GM23248 (cell line): ENCODE measurements around the gene CES3. TPM values are rescaled to one million over a fixed set of nuclear protein-coding genes. Genes with fewer than 3 reads are reported as not detected.

ENCODE experiments used
- DNase-seq: peaks from one replicate; pipeline ENCODE4 v3.0.0-alpha.2; 2015
- H2AFZ ChIP-seq: fragments of 200-600 bp; sonication (generic); 2 replicates; pipeline ENCODE4 v1.6.1; 2016; ENCODE audit warnings: antibody characterized with exemption
- H3F3A ChIP-seq: fragments of 200-600 bp; sonication (generic); 2 replicates; pipeline ENCODE4 v1.6.1; 2016; ENCODE audit warnings: mild to moderate bottlenecking, antibody characterized with exemption, mixed run types; ENCODE audit not compliant: insufficient read depth
- H3K27ac ChIP-seq: fragments of 200-600 bp; sonication (generic); 2 replicates; pipeline ENCODE4 v1.5.1; 2016; ENCODE audit warnings: mild to moderate bottlenecking
- H3K27me3 ChIP-seq: fragments of 200-600 bp; sonication (generic); replicated peaks from 2 replicates; pipeline ENCODE4 v1.6.1; 2016; ENCODE audit warnings: mild to moderate bottlenecking; ENCODE audit not compliant: insufficient read depth
- H3K36me3 ChIP-seq: fragments of 200-600 bp; sonication (generic); 2 replicates; pipeline ENCODE4 v1.6.1; 2016; ENCODE audit warnings: low read depth, mild to moderate bottlenecking
- H3K4me1 ChIP-seq: fragments of 200-600 bp; sonication (generic); 2 replicates; pipeline ENCODE4 v1.6.1; 2016; ENCODE audit warnings: mild to moderate bottlenecking; ENCODE audit not compliant: insufficient read depth
- H3K4me2 ChIP-seq: fragments of 200-600 bp; sonication (generic); one replicate; pipeline ENCODE4 v1.6.1; 2016; ENCODE audit warnings: mild to moderate bottlenecking; ENCODE audit not compliant: unreplicated experiment
- H3K4me3 ChIP-seq: fragments of 200-600 bp; sonication (generic); 2 replicates; pipeline ENCODE4 v1.5.1; 2016; ENCODE audit warnings: mild to moderate bottlenecking
- H3K79me2 ChIP-seq: fragments of 200-600 bp; sonication (generic); 2 replicates; pipeline ENCODE4 v1.6.1; 2016; ENCODE audit warnings: mild to moderate bottlenecking; ENCODE audit not compliant: insufficient read depth
- H3K9ac ChIP-seq: fragments of 200-600 bp; sonication (generic); 2 replicates; pipeline ENCODE4 v1.6.1; 2016; ENCODE audit warnings: mild to moderate bottlenecking
- H3K9me2 ChIP-seq: fragments of 200-600 bp; sonication (generic); 2 replicates; pipeline ENCODE4 v1.6.1; 2016; ENCODE audit warnings: mixed run types, mild to moderate bottlenecking, moderate library complexity; ENCODE audit not compliant: insufficient read depth
- H3K9me3 ChIP-seq: fragments of 200-600 bp; sonication (generic); one replicate; pipeline ENCODE4 v1.6.1; 2017; ENCODE audit warnings: low read depth
- H4K20me1 ChIP-seq: fragments of 200-600 bp; sonication (generic); 2 replicates; pipeline ENCODE4 v1.6.0; 2016; ENCODE audit not compliant: insufficient read depth
- EZH2 ChIP-seq: fragments of 200-600 bp; sonication (generic); IDR thresholded peaks from 2 replicates; pipeline ENCODE4 v1.6.1; 2018; ENCODE audit warnings: antibody characterized with exemption, mild to moderate bottlenecking; ENCODE audit not compliant: insufficient read depth, poor library complexity, severe bottlenecking
- EZH2phosphoT487 ChIP-seq: fragments of 200-600 bp; sonication (generic); IDR thresholded peaks from 2 replicates; pipeline ENCODE4 v1.6.1; 2018; ENCODE audit warnings: antibody characterized with exemption, moderate library complexity, mild to moderate bottlenecking, low read depth; ENCODE audit not compliant: insufficient read depth
- WGBS, 2 experiments: methylation state at CpG; one replicate each; pipeline ENCODE4 v1.1.6; 2015 to 2017; ENCODE audit warnings: low lambda C conversion rate in 2 of 2, low coverage in 1 of 2; ENCODE audit errors: missing lambda C conversion rate in 2 of 2; 5-methylcytosine and 5-hydroxymethylcytosine counted together
- in situ Hi-C: fragments of 300-500 bp; cut with MboI; formaldehyde crosslinking; loops from 2 replicates; pipeline ENCODE4 v1.15.0; 2020
- polyA plus RNA-seq: library from polyadenylated mRNA; unstranded; fragments of >200 nt; fragmentation: Nextera tagmentation; extraction: Ambion mirVana; gene quantifications from 2 replicates; pipeline ENCODE4 v1.2.1, GENCODE V29; 2016
- total RNA-seq: library from RNA; depleted of rRNA; stranded (reverse); fragments of >200 nt; shearing (Covaris generic); gene quantifications from 2 replicates; pipeline ENCODE4 v1.2.3, GENCODE V29; 2014

The CES3 gene
- total and polyA plus RNA-seq, 2 experiments from 2014 or later = not detected

DNA sequence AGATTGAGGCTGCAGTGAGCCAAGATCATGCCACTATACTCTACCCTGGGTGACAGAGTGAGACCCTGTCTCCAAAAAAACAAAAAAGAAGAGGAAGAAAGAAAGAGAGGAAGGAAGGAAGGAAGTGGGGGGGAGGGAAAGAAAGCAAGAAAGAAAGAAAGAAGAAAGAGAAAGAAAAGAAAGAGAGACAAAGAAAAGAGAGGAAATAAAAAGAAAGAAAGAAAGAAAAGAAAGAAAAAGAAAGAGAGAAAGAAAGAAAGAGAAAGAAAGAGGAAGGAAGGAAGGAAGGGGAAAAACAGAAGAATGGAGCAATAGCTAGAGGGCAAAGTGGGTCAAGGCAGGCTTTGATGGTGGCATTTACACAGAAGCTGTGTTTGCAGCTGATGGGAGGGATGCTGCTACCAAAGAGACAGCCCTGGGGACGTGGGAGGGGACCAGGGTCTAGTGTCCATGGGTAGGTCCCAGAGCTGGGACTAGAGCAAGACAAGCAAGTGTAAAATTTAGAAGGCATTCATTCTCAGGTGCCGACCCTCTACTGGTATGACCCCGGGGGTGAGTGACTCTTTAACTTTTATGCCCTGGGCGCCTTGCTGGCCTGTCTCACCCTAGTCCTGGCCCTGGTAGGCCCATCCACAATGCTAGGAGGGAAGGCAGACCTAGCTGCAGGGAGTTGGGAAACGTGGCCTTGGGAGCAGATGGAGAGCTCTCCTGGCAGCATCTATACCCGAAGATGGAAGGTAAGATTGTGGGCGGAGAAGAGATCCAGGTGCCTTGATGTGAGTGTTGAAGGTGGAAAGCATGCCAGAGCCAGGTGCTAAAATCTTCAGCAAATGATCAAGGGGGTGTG lies 2.0 kb upstream of the CES3 start:
- no peaks in the 10 kb centered on the region for H4K20me1 ChIP-seq
- H3K9me3 ChIP-seq = no peaks in the 10 kb centered on the region
- no peak overlapping the region for H3K27ac ChIP-seq
- H3K4me1 ChIP-seq = no peaks in the 10 kb centered on the region
- in situ Hi-C loops = loop anchor here (25.0 kb wide), 1 partner anchor 203 kb away; the partner anchor contains the start of genes B3GNT9, FBXL8, HSF4 and NOL3
- no peak overlapping the region for H3K9ac ChIP-seq
- H3K4me2 ChIP-seq = no peak overlapping the region
- H3K36me3 ChIP-seq = no peaks in the 10 kb centered on the region
- H3K4me3 ChIP-seq = no peak overlapping the region
- no peak overlapping the region for H2AFZ ChIP-seq
- no peaks in the 10 kb centered on the region for H3F3A ChIP-seq
- DNase-seq = no peak
- WGBS, 2 experiments = 62 to 67% methylated on average over 7 of the region's 7 CpGs
- no peaks in the 10 kb centered on the region for H3K79me2 ChIP-seq
- TF ChIP-seq EZH2 = no peak
- no peak for TF ChIP-seq EZH2phosphoT487
- no peaks in the 10 kb centered on the region for H3K27me3 ChIP-seq
- no peaks in the 10 kb centered on the region for H3K9me2 ChIP-seq

DNA sequence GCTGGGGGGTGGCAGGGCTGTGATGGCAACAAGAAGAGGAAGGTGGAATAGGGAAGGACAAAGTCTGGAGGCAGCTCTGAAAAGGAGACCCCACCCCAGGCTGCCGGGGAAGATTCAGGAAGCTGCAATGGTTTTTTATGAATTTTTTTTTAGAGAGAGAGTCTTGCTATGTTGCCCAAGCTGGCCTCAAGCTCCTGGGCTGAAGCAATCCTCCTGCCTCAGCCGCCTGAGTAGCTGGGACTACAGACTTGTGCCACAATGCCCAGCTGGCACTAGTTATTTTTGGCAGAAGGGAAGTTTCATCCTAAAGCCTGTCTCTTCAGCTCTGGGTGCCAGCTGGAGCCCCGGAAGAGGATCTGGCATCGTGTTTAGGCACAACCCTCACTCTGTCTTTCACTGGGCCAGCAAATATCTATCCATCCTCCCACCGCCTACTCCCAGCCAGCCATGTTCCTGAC lies 1.3 kb upstream of the CES3 start:
- Histone ChIP-seq H3K27me3 (no peaks in the 10 kb centered on the region; the same call in 1 of the 2 replicates), H3K4me2 (no peak overlapping the region), H3K9me3 (no peaks in the 10 kb centered on the region), H2AFZ (no peak overlapping the region), H3K4me3 (no peak overlapping the region), H3F3A (no peaks in the 10 kb centered on the region), H3K36me3 (no peaks in the 10 kb centered on the region), H4K20me1 (no peaks in the 10 kb centered on the region), H3K4me1 (no peaks in the 10 kb centered on the region), H3K9me2 (no peaks in the 10 kb centered on the region), H3K27ac (no peak overlapping the region), H3K79me2 (no peaks in the 10 kb centered on the region), H3K9ac (no peak overlapping the region)
- no peak for DNase-seq
- in situ Hi-C loops = loop anchor here (25.0 kb wide), 1 partner anchor 203 kb away; the partner anchor contains the start of genes B3GNT9, FBXL8, HSF4 and NOL3
- WGBS, 2 experiments = 23 to 27% methylated on average over 5 of the region's 5 CpGs
- TF ChIP-seq EZH2 (no peak), EZH2phosphoT487 (no peak)

GRCh38 chr16:66960270-66960669 lies 796 bp upstream of the CES3 start:
- no peaks in the 10 kb centered on the region for H3K9me3 ChIP-seq
- no peak overlapping the region for H3K4me3 ChIP-seq
- no peaks in the 10 kb centered on the region for H3K36me3 ChIP-seq
- WGBS, 2 experiments = 50 to 54% methylated on average over 1 of the region's 1 CpG
- no peak for DNase-seq
- H3F3A ChIP-seq = no peaks in the 10 kb centered on the region
- no peak overlapping the region for H2AFZ ChIP-seq
- no peak overlapping the region for H3K4me2 ChIP-seq
- in situ Hi-C loops = loop anchor here (25.0 kb wide), 1 partner anchor 202 kb away; the partner anchor contains the start of genes B3GNT9, FBXL8, HSF4 and NOL3
- no peaks in the 10 kb centered on the region for H3K79me2 ChIP-seq
- H3K9ac ChIP-seq = no peak overlapping the region
- no peaks in the 10 kb centered on the region; the same call in 1 of the 2 replicates for H3K27me3 ChIP-seq
- H3K27ac ChIP-seq = no peak overlapping the region
- H3K4me1 ChIP-seq = no peaks in the 10 kb centered on the region
- H3K9me2 ChIP-seq = no peaks in the 10 kb centered on the region
- TF ChIP-seq EZH2phosphoT487 (no peak), EZH2 (no peak)
- H4K20me1 ChIP-seq = no peaks in the 10 kb centered on the region

DNA sequence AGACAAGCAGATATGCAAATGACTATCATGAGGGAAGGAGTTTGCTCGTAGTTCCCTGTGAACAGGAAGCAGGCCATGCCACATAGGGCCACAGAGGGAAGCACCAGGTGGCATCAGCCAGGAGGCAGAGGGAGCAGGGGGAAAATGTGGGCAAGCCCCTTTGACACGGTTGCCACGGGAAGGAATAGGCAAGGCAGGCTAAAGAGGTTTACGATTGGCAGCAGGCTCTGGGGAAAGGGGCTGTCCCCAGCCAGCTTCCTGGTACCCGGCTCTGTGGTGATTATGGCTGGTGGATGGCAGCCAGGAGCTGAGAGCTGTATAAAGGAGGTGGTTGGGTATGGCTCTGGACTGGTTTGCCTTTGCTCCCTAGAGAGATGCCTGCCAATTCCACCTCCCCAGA lies 848 bp downstream of the CES3 start:
- H3K27me3 ChIP-seq = peaks cover 4% of the 10 kb centered on the region; the same call in 1 of the 2 replicates
- H3K36me3 ChIP-seq = no peaks in the 10 kb centered on the region
- H3K4me1 ChIP-seq = no peaks in the 10 kb centered on the region
- no peaks in the 10 kb centered on the region for H3K79me2 ChIP-seq
- no peak overlapping the region for H3K27ac ChIP-seq
- TF ChIP-seq EZH2 = no peak
- no peak for TF ChIP-seq EZH2phosphoT487
- no peak overlapping the region for H3K9ac ChIP-seq
- no peak overlapping the region for H3K4me2 ChIP-seq
- no peak overlapping the region for H2AFZ ChIP-seq
- H3K9me2 ChIP-seq = no peaks in the 10 kb centered on the region
- WGBS, 2 experiments = 72 to 82% methylated on average over 5 of the region's 5 CpGs
- no peaks in the 10 kb centered on the region for H4K20me1 ChIP-seq
- no peaks in the 10 kb centered on the region for H3F3A ChIP-seq
- no peak for DNase-seq
- no peak overlapping the region for H3K4me3 ChIP-seq
- no peaks in the 10 kb centered on the region for H3K9me3 ChIP-seq
- in situ Hi-C loops = loop anchor here (25.0 kb wide), 1 partner anchor 200 kb away; the partner anchor contains the start of genes B3GNT9, FBXL8, HSF4 and NOL3
